GM19035 (cell line): ENCODE measurements around the gene UCP2.
"Not testable (repeated sequence)": the region's sequence is repeated elsewhere in the genome, so short reads cannot be mapped to it uniquely, and the experiment has no call there.

Source experiments
- ATAC-seq: cut with Tn5 transposase; IDR thresholded peaks from one replicate; pipeline ENCODE4 v1.9.1; 2021; ENCODE audit not compliant: unreplicated experiment

Gene UCP2

GRCh38 chr11:73946798-73947458, 35.7 kb downstream of the UCP2 start:
- no peak for ATAC-seq

DNA sequence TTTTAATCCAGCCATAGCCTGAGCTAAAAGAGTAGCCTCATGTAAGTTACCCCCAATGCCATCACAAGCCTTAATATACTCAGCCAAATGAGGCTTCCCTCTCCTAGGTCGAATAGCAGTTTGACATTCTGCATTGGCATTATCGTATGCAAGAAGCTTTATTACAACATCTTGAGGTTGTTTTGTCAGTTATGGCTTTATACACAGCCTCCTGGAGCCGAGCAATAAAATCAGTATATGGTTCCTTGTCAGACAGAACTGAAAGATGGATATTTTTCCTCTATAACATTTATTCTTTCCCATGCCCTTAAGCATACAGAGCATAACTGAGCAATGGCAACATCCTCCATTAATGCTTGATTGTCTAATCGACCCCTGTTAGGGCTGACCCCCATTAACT, 37.2 kb downstream of the UCP2 start:
- no peak for ATAC-seq

DNA sequence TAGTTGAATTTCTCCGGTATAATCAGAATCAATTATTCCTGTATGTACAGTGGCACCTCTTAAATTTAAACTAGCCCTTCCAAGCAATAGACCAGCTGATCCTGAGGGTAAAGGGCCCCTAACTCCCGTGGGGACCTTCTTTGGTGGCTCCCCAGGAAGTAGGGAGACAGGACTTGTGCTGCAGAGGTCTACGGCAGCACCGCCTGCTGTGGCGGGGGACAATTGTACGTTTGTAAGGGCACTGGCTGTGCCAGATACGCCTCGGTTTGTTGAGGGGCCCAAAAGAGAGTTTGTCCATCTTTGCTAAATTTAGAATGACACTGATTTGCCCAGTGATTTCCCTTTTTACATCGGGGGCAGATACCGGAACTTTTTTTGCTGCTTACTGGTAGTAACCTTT, 37.7 kb downstream of the UCP2 start:
- no peak for ATAC-seq

DNA sequence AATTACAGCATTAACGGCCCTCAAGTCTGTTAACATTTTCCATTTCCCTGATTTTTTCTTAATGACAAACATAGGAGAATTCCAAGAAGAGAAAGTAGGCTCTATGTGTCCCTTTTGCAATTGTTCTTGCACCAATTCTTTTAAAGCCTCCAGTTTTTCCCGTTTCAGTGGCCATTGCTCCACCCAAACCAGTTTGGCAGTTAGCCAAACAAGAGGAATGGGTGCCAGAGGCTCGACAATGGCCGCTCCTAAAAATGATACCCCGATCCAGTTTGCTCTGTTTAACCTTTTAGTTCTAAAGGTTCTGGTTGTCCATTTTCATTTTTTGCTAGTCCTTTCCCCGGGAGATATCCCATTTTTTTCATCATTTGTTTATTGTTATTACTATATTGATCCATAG, 38.6 kb downstream of the UCP2 start:
- ATAC-seq: no peak

DNA sequence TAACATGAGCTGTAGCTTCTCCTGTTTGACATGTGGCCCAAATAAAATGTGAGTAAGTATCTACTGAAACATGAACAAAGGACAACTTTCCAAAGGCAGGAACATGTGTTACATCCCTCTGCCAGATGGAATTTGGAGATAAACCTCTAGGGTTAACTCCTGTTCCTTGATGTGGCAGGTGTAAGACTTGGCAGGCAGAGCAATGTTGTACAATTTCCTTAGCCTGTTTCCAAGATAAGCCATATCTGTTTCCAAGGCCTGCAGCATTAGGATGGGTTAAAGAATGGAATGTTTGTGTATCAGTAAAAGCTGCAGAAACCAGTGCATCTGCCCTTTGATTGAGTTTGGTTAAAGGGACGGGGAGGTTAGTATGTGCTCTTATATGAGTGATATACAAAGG, 40.6 kb downstream of the UCP2 start:
- no peak for ATAC-seq

- no peak for ATAC-seq
These were observed 41.7 kb downstream of the UCP2 start for GRCh38 chr11:73940801-73941570.

DNA sequence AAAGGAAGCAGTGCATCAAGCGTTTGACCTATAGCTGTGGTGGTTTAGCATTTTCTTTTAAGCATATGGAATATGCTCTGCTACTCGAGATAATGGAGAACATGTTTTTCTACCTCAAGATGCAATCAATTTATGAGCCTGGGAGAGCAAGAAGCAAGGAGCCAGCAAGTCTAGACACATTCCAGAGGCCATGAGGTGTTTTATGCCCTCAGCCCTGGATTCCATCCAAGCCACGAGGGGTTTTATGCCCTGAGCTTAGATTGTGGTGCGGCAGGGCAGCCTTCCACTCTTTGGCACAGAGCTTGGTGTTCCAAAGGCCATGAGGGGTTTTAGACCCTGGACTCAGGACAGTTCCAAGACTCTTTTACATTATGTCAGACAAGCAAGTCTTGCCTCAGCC, 43.5 kb downstream of the UCP2 start:
- ATAC-seq: no peak

DNA sequence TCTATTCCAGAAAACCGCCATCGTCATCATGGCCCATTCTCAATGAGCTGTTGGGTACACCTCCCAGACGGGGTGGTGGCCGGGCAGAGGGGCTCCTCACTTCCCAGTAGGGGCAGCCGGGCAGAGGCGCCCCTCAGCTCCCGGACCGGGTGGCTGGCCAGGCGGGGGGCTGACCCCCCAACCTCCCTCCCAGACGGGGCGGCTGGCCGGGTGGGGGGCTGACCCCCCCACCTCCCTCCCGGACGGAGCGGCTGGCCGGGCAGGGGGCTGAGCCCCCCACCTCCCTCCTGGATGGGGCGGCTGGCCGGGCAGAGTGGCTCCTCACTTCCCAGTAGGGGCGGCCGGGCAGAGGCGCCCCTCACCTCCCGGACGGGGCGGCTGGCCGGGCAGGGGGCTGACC, 46.6 kb downstream of the UCP2 start:
- ATAC-seq: not testable (repeated sequence)

- ATAC-seq: no peak
These were observed 49.9 kb downstream of the UCP2 start for GRCh38 chr11:73932781-73933180.

- no peak for ATAC-seq
These were observed 50.7 kb downstream of the UCP2 start for GRCh38 chr11:73931951-73932350.

DNA sequence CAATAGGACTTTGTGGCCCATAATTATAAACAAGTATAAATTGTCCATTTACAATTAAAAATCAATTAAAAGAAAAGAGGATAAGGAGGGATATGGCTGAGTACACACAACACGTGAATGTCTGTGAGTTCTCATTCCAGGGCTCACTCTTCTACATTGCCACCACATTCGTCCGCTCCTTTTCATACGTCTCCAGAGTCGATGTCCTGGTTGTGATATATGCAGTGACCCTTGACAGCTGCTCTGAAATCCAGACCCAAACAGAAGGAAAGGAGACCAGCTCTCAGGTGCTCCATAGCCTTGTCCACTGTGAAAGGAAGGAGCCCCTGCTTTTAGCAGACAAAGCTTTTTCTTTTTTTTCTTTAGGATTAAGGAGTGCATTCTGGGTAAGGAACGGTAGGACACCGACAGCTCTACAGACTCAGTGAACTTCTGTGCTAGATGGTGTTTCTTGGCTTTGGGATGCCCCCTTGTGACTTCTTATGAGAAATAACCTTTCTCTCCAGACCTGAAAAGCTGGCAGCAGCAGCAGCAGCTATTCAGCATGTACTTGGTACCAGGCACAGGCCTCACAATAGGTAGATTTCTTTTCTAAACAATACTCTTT, 51.5 kb downstream of the UCP2 start:
- no peak for ATAC-seq

DNA sequence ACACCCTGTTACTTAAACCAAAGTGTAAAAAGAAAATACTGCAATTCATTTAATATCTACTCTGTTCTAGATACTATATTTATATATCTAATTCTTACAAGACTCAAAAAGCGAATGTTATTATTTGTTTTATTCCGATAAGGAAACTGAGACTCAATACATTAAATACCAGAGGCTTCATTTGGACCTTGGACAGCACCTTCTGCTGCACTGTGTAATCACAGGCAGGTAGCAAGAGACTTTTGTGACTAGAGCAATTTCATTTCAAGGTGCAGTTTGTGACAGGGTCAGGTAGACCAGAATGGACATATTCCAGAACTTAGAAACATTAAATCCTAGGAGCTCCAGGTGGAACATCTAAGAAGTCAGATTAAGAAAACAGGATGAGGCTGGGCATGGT, 53.3 kb downstream of the UCP2 start:
- ATAC-seq: no peak
